ENCODE results near the gene ZDBF2.

- TF ChIP-seq CTCF (IDR thresholded peaks at IDR 0.05) (no peak), POLR2A (IDR thresholded peaks at IDR 0.05; ENCODE audit: low read depth) (no peak)
Observed at GRCh38 chr2:206230060-206230762, 44.3 kb upstream of the ZDBF2 start.

Data from esophagus muscularis mucosa (tissue), 3 donors.